Measurements from ENCODE around the gene SNAP25. TPM values are rescaled to one million over a fixed set of nuclear protein-coding genes. Genes with fewer than 3 reads are reported as not detected.

Gene SNAP25
- total and polyA plus RNA-seq, 2 donors (not counting 1 experiment from before 2014, with no cell fraction given) = 0.27 TPM; not detected in 1

- WGBS (ENCODE audit: insufficient coverage) = 94% methylated on average over 3 of the region's 3 CpGs
- H3K27ac Mint-ChIP-seq = no peak overlapping the region
Measured at GRCh38 chr20:10190456-10190855, 28.2 kb upstream of the SNAP25 start.

GRCh38 chr20:10192171-10192570 lies 26.5 kb upstream of the SNAP25 start:
- peaks cover 0 to 2% (median 1%) of the 10 kb centered on the region in 3 donors for H3K9me3 ChIP-seq (ENCODE audit: control extremely low read depth in 1 of 3, control insufficient read depth in 2 of 3, insufficient read depth in 1 of 3, low read length in 2 of 3)
- no CpG with 5 or more reads among the region's 1 CpG for WGBS (ENCODE audit: insufficient coverage)
- H3K27me3 ChIP-seq (replicated peaks in 1 of 4; ENCODE audit: control extremely low read depth in 1 of 4, control insufficient read depth in 3 of 4, insufficient read depth in 4 of 4, low read length in 3 of 4) = no peaks in the 10 kb centered on the region
- Mint-ChIP-seq H3K27ac (no peak overlapping the region), H3K4me3 (no peak overlapping the region), H3K4me1 (no peaks in the 10 kb centered on the region), H3K9me3 (ENCODE audit: insufficient read depth) (no peaks in the 10 kb centered on the region), H3K27me3 (no peaks in the 10 kb centered on the region)
- H3K36me3 ChIP-seq (replicated peaks in 1 of 2; ENCODE audit: control extremely low read depth in 1 of 2, control insufficient read depth in 1 of 2, extremely low read depth in 1 of 2, insufficient read depth in 2 of 2, low read length in 1 of 2) = no peaks in the 10 kb centered on the region
- H3K79me2 ChIP-seq (ENCODE audit: control insufficient read depth, insufficient read depth, low read length) = no peaks in the 10 kb centered on the region
- no peak overlapping the region for H2AFZ ChIP-seq (ENCODE audit: insufficient read depth, low read depth, low read length, poor library complexity, severe bottlenecking)
- CTCF ChIA-PET = no interaction called here
- POLR2A ChIA-PET = no interaction called here
- H4K20me1 ChIP-seq (ENCODE audit: control insufficient read depth, insufficient read depth, low read length, poor library complexity, severe bottlenecking) = no peaks in the 10 kb centered on the region
- H3K4me2 ChIP-seq (replicated peaks; ENCODE audit: low read depth, low read length, poor library complexity, severe bottlenecking) = no peak overlapping the region
- ATAC-seq (ENCODE audit: low read depth) = no peak
- no peak for DNase-seq
- H3K4me3 ChIP-seq (ENCODE audit: control extremely low read depth in 1 of 5, extremely low read depth in 1 of 5, insufficient read depth in 1 of 5, low read depth in 2 of 5, low read length in 4 of 5) = no peak overlapping the region
- no peak overlapping the region for H3K27ac ChIP-seq (ENCODE audit: low read length in 2 of 2)
- TF ChIP-seq EZH2 (IDR thresholded peaks at IDR 0.05; ENCODE audit: borderline replicate concordance, insufficient read depth, low read depth, low read length, poor library complexity, severe bottlenecking) (no peak), CTCF (IDR thresholded peaks at IDR 0.05) (no peak)
- no peak overlapping the region for H3K9ac ChIP-seq (ENCODE audit: low read length)
- intact Hi-C loops (cut with micrococcal nuclease) = no loop called here
- no peaks in the 10 kb centered on the region for H3K4me1 ChIP-seq (ENCODE audit: control insufficient read depth in 2 of 2, insufficient read depth in 2 of 2, low read length in 2 of 2)

More at GRCh38 chr20:10190456-10190855, 28.2 kb upstream of the SNAP25 start:
- Histone ChIP-seq H3K4me2 (replicated peaks; ENCODE audit: low read depth, low read length, poor library complexity, severe bottlenecking) (no peak overlapping the region), H3K9me3 (ENCODE audit: control extremely low read depth in 1 of 3, control insufficient read depth in 2 of 3, insufficient read depth in 1 of 3, low read length in 2 of 3) (peaks cover 0 to 2% (median under 1%) of the 10 kb centered on the region in 3 donors), H3K9ac (ENCODE audit: low read length) (no peak overlapping the region), H3K4me3 (ENCODE audit: control extremely low read depth in 1 of 5, extremely low read depth in 1 of 5, insufficient read depth in 1 of 5, low read depth in 2 of 5, low read length in 4 of 5) (no peak overlapping the region), H3K36me3 (replicated peaks in 1 of 2; ENCODE audit: control extremely low read depth in 1 of 2, control insufficient read depth in 1 of 2, extremely low read depth in 1 of 2, insufficient read depth in 2 of 2, low read length in 1 of 2) (no peaks in the 10 kb centered on the region), H2AFZ (ENCODE audit: insufficient read depth, low read depth, low read length, poor library complexity, severe bottlenecking) (no peak overlapping the region), H3K27ac (ENCODE audit: low read length in 2 of 2) (no peak overlapping the region), H3K79me2 (ENCODE audit: control insufficient read depth, insufficient read depth, low read length) (no peaks in the 10 kb centered on the region), H3K27me3 (replicated peaks in 1 of 4; ENCODE audit: control extremely low read depth in 1 of 4, control insufficient read depth in 3 of 4, insufficient read depth in 4 of 4, low read length in 3 of 4) (no peaks in the 10 kb centered on the region), H3K4me1 (ENCODE audit: control insufficient read depth in 2 of 2, insufficient read depth in 2 of 2, low read length in 2 of 2) (no peaks in the 10 kb centered on the region), H4K20me1 (ENCODE audit: control insufficient read depth, insufficient read depth, low read length, poor library complexity, severe bottlenecking) (no peaks in the 10 kb centered on the region)
- Mint-ChIP-seq H3K4me3 (no peak overlapping the region), H3K9me3 (ENCODE audit: insufficient read depth) (peaks cover 2% of the 10 kb centered on the region), H3K4me1 (no peaks in the 10 kb centered on the region), H3K27me3 (no peaks in the 10 kb centered on the region)
- ChIA-PET CTCF (no interaction called here), POLR2A (no interaction called here)
- intact Hi-C loops (cut with micrococcal nuclease) = no loop called here
- TF ChIP-seq CTCF (IDR thresholded peaks at IDR 0.05) = no peak
- no peak for TF ChIP-seq EZH2 (IDR thresholded peaks at IDR 0.05; ENCODE audit: borderline replicate concordance, insufficient read depth, low read depth, low read length, poor library complexity, severe bottlenecking)
- no peak for ATAC-seq (ENCODE audit: low read depth)
- no peak for DNase-seq

Data from B cell (primary cell).